DMS153 (cell line): Measurements from ENCODE around the gene PARP8.
"Not testable (repeated sequence)": the region's sequence is repeated elsewhere in the genome, so short reads cannot be mapped to it uniquely, and the experiment has no call there.

Experiments
- DNase-seq: peaks from one replicate; lab custom pipeline; 2025; lab: John Stamatoyannopoulos, UW

PARP8 gene

DNA sequence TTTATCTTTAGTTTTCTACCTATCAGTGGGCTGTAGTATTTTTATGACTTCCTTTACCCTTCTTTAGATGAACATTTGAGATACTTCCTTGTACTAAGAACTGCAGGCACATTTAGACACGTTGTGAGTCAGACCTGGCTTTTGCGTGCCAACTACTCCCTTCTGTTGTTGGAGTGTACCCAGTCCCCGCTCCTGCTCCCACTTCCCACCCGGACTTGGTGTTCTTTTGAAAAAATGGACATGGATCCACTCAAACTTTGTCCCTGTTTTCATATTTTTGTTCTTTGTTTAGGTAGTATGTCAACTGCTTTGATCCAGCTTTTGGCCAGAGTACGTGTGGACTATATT lies 60.7 kb downstream of the PARP8 start:
- DNase-seq: no peak

DNA sequence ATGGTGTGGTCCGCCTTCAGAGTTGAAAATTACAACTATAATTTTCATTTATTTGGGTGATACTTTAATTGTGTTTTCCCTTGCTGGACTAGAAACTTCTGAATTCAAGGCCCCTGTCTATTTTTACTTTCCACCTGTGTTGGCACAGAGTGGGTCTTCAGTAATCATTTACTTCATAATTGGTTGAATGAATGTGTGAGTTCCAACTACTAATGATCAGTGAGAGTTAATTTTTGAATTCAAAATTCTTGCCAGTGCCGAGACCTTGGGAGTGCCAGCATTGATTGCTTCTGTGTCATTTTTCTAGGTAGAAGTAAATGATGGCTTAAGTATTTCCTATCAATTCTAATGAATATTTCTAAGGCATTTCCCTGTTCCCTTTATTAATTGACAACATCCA lies 61.4 kb downstream of the PARP8 start:
- DNase-seq: no peak

DNA sequence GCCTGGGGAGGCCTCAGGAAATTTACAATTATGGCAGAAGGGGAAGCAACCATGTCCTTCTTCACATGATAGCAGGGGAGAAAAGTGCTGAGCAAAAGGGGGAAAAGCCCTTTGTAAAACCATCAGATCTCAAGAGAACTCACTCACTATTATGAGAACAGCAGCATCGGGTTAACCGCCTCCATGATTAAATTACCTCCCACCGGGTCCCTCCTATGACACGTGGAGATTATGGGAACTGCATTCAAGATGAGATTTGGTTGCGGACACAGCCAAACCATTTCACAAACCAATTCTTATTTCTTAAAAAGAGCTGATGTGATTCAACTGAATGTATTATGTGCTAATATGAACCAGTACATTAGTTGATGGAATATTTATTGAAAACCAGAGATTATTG lies 63.9 kb downstream of the PARP8 start:
- no peak for DNase-seq

DNA sequence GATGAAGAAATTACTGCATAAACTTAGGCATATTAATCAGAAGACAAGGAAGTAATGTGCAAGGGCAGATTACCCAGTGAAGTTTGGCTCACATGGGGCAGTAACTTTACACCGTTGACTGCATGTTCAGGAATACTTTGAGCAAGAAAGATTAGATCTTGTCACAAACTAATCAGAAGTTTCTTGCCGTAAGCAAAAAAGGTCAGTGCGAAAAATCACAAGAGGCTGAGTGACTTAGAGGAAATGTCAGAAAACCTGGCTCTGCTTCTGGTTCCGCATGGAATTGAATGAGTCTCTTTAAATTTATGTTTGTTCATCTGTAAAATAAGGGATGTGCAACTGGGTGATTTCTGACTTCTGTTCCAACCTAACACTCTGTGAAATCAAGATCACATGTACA lies 64.4 kb downstream of the PARP8 start:
- no peak for DNase-seq

DNA sequence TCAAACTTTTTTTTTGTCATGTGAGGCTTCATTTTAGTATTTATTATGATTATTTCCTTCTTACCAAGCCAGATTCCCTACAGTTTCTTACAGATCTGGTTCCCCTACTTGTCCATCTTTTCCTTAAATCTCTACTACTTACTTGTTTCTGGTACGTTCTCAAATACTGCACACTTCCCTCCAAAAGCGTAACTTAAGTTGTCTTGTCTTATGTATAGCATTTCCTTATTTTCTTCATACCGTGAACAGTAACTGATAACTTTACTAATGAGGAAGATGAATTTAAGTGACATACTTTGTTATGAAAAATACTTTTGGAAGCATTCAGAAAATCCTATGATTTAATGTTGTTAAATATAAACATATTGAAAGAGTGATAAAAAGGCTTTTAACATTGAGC lies 67.3 kb downstream of the PARP8 start:
- no peak for DNase-seq

DNA sequence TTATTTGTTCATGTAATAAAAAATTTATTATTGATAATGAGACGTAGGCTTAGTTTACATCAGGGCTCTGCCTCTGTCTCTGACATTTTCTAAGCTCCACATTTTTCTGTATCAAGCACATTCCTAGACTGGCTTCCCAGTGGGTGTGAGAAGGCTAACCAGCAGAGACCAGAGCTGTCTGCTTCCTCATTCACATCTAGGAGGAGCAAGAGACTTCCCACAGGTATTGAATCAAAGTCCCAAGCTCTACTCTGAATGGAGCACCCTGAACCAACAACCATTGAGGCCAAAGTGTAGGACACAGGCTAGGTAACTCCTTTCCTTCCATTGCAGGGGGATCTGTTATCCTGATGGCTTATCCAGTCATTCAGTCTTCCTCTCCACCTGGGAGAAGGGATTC lies 72.4 kb downstream of the PARP8 start:
- no peak for DNase-seq

DNA sequence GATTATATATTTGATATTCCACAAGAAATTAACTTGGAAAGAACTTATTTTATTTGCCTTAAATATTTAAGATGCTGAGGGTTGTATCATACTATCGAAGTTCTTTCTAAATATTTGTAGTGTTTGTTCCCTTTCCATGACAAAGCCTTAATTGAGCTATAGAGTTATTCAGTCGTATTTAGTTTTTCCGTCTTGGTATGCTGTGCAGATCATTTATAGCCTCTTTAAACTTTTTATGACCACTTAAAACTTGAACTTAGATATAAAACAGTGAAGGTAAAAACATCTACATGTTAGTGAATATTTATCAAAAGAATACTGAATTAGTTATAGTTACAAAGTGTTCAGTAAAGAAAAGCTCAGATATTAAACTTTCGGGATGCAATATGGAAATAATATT lies 74.4 kb downstream of the PARP8 start:
- no peak for DNase-seq

DNA sequence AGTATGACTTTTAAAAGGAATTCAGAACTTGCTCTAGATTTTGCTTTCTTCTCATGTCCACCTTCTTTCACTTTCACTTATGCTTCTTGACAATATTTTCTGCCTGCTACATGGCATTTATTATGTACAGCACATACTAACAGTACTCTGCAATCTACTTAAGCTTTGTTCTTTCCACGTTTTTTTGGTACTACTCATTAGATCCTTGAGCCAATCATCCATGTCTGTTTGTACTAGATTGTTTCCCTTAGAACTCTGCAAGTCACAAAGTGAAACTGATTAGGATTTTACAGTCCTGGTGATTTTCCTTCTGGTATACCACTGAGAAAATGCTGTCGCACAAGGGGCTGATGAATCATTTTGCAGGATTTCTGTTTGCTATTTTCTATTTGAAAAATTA lies 78.3 kb downstream of the PARP8 start:
- DNase-seq: no peak

DNA sequence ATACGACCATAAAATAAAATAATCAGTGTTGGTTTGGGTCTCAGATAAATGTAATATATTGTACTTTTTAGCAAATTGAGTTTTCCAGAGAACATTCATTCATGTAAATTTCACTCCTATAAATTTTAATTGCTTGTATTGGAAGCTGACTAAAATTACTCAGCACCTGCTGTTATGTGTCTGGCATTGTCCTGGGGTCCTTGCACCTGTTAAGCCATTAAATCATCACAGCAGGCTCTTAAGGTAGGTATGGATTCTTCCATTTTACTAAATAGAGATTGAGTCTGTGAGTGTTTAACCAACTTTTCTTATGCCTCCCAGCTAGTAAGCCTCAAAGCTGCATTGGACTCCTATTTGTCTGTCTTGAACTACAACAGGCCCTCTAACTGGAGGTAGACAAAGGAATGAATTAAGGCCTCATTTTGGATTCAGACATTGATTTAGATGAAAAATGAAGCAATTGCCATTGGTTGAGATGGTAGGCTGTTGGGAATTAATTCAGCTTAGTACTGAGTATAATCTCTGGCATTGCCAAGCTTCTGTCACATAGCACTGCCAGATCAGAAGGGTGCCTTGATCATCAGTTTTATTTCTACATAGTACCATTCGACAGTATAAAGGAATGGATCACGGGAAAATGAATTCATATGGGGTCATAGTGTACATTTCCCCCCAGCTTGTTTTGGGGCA lies 78.9 kb downstream of the PARP8 start:
- DNase-seq: no peak

DNA sequence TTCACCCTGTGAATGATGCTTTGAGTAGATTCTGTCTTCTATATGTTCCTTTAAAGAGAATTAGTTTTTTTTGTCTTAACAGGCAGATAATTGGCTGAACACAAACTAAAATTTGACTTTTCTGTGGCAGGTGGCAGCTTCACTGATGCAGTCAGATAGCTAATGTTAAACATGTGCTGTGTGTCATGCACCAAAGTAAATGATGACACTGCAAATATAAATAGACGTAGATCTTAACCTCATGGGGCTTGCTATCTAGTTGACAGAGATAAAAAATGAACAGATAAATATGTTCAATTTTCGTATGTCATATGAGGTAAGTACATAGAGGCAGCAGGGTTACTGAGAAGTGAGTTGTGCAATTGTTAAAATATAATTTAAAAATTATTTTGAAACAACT lies 82.7 kb downstream of the PARP8 start:
- DNase-seq: no peak

DNA sequence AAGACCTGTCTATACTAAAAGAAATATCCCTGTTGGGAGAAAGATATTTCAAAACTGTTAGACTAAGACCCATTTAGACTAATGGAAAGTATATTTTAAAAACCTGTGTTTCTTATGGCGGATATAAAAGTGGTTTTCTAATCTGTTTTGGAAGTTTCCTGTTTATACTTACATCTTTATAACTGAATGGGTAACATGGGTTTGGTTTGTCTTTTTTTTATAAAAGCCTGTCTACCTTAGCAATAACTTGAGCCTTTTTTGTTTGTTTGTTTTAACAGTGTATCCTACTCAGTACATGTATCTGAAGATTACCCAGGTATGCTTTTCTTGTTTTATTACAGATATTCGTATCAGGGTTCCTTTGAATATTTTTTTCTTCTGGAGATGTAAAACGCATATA lies 83.4 kb downstream of the PARP8 start:
- no peak for DNase-seq

DNA sequence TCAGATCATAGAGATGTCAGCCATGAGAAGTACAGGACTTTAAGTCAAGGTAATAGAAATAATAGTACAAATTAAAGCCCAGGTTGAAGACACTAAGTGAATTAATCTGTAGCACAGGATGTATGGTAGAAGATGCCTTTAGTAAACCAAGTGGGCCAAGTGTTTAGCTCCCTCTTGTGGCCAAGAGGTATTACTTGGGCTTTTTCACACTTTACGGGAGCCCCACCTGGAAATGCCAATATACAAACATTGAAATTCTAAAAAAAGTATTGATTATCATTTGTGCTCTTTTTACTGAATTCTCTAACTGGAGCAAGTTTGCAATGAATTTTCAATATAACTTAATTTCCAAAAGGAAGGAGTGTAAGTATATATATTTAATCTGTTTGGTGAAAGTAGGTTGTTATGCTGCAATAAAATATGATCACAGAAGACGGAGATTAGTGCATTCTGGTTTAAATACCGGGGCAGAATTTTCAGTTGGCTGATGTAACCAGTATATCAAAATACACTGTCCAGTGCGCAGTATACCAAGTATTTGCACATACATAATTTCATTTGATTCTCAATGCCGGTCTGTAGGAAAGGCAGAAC lies 84.7 kb downstream of the PARP8 start:
- DNase-seq: peak; percentile 26

DNA sequence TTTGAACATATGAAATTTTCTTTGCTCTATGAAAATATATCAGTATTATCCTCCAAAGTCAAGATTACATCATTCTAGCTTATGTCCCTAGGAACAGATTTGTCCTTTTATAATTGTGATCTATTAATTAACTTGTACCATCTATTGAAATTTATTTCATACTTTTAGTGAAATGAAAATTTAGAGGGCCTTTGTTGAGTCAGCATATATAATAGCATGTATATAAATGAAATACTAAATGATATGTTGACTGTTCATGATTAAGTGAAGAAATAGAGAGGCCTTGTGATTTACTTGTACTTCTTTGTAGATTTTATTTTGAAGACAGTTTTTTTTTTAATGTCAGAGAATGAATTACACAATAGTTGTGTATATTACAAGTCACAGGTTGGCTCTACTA lies 86.4 kb downstream of the PARP8 start:
- no peak for DNase-seq

DNA sequence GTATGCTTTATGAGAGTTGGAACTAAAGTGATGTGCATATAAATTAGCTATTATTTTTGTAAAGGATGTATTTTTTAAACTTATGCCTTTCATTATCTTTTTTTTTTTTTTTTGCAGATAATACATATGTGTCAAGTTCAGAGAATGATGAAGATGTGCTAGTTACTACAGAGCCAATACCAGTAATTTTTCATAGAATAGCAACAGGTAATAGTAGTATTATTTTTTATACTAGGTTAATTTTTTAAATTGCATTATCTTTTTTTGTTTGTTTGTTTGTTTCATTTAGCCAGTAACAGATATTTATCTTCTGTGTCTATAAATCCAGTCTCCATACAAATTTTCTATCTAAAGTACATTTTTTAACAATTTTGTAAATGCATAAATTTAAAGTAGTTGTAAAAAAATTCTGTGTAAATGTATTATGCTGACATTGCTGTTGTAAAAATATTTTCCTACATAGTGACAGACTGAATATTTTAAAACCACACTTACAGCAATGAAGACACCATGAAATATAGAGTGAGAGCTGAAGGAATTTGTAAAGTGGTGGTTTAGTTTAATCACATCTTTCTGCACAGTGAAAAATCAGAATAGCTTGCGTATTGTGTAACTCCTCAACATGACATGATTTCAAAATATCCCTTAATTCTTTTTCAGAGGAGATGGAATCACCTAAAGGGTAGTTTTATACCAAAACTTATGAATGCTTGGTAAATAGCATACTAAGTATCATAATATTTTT lies 93.3 kb downstream of the PARP8 start:
- DNase-seq: no peak

DNA sequence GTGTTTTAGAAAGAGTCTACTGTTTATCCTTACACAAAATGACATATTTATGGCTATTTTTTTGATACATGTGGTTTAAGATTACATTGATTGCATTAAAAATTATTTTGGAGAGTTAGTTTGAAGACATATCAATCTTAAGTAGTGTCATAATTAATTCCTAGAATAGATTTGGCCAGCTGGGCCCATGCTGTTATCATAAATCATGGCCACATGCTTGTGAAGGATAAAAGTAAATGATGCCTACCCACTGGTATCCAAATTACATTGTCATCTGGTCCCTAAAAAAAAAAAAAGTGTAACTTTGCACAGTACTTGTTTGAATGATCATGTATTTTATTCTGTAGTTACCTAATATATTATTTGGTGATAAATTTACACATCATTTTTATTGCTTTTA lies 96.9 kb downstream of the PARP8 start:
- no peak for DNase-seq

DNA sequence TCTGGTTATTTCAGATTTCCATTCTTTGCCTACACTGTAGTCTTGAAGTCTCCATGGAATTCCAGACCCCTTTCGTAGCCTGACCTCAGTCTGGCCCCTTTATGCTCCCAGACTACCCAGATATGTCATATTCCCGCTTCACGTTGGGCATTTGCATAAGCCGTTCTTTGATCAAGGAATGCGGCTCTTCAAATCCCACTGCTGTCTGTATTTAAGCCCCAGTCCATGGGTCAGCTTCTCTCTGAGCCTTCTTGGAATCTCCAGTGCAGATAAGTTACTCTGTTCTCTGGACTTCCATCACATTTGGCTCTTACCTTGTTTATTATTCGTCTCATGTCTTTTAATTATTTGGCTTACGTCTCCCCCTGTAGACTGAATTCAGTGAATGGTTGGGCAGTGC lies 97.4 kb downstream of the PARP8 start:
- no peak for DNase-seq

DNA sequence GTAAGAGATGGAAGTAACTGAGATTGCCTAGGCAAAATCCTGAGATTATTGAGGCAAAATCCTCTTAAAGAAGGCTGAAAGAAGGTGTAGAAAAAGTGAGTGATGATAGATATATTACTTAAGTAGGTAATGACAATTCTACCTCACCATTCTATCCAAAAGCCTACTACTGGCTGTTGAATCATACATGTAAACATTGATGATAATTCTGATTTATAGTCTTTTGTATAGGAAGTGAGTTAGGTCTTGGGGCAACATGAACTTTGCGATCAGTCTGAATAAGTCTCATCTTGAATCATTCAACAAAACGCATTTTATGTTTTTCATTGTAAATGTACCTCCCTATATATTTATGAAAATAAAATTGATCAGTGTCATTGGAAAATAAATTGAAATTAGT lies 99.6 kb downstream of the PARP8 start:
- DNase-seq: no peak

DNA sequence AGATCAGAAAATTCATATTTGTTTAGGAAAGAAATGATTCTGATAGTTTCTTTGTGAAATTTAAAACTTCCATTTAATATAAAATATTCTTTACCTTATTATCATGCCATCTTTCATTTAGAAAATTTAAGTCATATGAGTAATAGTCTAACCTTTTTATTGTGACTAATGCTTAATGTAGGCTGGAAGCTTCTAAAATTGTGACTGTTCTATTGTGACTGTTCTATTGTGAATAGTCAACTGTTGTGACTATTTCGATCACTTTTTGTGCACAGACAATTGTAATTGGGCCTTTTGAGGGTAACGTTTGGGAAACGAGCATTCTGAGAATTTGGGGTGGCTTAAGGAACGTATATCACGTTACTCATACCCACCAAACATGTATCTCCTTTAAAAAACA lies 100.0 kb downstream of the PARP8 start:
- no peak for DNase-seq

DNA sequence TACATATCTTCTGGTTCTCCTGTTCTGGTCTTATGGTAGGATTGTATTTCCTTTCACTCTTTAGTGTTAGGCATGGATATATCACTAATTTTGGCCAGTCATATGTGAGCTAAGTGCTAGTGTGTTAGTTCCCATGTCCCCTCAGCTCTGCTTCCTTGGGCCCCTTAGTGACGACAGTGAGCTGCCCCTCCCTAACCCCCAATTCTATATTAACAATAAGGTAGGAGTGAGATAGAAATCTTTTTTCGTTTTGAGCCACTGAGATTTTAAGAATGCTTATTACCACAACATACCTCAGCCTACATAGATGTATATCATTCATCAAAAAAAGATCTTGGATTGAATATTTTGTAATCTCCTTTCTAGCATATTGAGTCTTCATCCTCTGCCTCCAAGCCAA lies 100.5 kb downstream of the PARP8 start:
- DNase-seq: no peak

DNA sequence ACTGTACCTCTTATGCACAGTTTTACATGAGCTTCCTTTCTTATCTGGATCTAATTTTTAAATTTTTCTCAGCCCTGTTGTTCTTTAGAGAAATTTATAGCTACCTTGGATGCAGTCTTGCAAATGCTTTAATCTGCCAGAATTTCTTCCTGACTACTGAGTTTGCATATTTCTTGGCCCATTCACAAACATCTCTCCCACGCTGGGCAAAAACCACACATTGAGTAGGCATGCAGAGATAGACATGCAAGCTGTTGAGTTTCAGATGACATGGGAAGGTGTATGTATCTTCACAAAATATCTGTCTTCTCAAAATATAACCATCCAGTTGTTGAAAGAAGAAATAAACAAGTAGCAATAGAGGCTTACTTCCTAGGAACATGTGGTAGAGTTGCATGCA lies 101.2 kb downstream of the PARP8 start:
- DNase-seq: no peak

DNA sequence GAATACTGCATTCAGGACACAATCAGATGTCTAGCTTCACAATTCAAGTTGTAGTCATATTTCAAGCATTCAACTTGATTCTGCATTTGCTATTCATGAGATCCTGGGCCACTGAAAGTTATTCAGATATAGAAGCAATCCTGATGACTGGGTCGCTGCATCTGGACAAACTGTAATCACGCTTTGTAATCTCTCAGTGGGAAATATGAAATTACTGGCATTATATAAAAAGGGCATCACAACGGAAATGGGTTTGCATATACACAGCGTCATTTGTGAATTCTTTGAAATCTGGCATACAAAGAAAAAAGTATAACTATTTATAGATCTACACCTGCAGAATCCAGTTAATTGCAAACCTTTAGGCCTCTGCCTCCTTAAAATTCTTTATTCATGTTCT lies 102.2 kb downstream of the PARP8 start:
- DNase-seq: no peak

DNA sequence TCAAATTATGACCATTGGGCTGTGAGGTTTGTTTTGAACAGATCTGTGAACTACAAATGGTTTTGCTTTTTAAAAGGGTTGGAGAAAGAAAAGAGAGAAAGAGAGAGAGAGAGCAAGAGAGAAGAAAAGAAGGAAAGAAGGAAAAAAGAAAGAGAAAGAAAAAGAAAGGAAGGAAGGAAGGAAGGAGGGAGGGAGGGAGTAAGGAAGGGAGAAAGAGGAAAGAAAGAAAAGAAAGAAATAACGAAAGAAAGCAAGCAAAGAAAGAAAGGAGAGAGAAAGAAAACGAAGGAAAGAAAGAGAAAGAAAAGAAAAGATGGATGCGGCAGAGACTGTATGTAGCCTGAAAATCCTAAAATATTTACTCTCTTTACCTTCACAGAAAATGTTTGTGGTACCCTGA lies 104.0 kb downstream of the PARP8 start:
- DNase-seq: no peak

DNA sequence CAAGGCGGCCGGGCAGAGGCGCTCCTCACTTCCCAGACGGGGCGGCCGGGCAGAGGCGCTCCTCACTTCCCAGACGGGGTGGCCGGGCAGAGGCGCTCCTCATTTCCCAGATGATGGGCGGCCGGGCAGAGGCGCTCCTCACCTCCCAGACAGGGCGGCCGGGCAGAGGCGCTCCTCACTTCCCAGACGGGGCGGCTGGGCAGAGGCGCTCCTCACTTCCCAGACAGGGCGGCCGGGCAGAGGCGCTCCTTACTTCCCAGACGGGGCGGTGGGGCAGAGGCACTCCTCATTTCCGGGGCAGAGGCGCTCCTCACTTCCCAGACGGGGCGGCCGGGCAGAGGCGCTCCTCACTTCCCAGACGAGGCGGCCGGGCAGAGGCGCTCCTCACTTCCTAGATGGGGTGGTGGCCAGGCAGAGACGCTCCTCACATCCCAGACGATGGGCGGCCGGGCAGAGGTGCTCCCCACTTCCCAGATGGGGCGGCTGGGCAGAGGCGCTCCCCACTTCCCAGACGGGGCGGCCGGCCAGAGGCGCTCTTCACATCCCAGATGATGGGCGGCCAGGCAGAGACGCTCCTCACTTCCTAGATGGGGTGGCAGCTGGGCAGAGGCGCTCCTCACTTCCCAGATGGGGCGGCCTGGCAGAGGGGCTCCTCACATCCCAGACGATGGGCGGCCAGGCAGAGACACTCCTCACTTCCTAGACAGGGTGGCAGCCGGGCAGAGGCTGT lies 108.2 kb downstream of the PARP8 start:
- not testable (repeated sequence) for DNase-seq
